GDM1 (cell line): Measurements from ENCODE around the gene PPP5C.
"Not testable (repeated sequence)": the region's sequence is repeated elsewhere in the genome, so short reads cannot be mapped to it uniquely, and the experiment has no call there.

Source experiments
- DNase-seq: peaks from one replicate; lab custom pipeline; 2025; lab: John Stamatoyannopoulos, UW

The PPP5C gene

DNA sequence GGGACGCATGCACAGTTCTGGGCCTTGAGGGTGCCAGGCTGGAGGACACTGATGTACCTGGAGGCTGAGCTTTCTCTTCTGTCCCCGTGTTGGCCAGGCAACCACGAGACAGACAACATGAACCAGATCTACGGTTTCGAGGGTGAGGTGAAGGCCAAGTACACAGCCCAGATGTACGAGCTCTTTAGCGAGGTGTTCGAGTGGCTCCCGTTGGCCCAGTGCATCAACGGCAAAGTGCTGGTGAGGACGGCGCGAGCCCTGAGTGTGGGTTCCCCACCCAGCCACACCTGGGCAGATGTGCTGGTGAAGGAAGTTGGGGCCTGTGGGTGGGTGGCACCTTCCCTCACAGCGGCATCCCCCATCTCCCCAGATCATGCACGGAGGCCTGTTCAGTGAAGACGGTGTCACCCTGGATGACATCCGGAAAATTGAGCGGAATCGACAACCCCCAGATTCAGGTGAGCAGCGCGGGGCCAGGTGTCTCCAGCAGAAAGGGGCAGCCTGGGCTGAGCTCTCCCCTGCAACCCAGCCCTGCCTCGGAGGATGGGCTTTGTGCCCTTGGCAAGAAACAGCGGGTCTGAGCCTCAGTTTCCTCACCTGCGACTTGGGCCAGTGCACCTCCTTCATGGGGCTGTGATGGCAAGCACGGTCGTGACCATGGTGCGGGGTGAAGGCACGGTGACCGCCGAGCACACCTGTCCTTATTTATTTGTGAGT lies 40.3 kb downstream of the PPP5C start:
- no peak for DNase-seq

- no peak for DNase-seq
Observed at GRCh38 chr19:46387713-46388130, 40.8 kb downstream of the PPP5C start.

- no peak for DNase-seq
Observed at GRCh38 chr19:46388311-46389095, 41.6 kb downstream of the PPP5C start.

DNA sequence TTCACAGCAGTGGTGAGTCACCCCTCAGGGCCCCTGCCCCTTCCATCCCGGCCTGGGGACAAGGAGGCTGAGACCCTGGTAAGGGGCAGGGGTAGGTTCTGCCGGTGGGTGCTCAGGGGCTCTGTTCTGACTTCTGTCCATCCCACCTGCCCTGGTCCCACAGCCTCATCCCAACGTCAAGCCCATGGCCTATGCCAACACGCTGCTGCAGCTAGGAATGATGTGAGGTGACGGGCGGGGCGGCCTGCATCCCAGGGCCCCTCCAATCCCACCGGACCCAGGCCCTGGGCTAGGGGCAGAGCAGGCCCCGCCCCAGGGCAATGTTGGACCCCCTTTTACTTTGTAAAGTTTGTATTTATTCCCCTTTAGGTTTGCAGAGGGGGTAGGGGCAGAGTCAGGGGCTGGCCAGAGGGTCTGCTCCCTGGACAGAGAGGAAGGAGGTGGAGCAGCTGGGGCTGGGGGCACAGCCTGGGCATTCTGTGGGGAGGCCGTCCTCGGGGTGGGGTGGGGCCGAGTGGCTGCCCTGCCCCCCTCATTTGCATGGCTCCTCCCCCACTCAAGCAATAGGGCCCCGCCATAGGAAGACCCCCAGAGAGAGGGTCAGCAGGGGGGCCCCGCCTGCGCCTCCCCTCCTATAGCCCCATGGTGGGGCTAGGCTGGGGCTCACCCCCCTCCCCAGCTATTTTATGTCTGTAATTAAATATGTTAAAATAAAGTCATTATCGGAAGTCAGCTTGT lies 43.4 kb downstream of the PPP5C start:
- DNase-seq = no peak

DNA sequence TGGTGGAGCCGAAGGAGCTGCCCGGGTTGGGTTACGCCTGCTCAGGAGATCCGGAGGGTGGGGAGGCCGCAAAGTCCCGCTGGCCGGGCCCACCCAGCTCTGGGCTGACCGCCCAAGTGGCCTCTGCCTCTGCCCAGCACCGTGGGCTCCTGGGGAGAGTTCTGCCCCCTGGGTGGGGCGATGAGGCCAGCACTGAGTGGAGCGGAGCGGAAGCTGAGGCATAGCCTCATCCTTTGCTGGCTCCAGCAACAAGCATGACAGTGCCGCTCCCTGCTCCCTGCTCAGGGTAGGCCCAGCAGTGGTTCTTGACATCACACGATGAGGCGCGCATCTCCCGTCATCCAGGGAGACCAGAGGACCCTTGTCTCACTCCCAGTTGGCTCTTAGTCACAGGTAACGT lies 44.0 kb downstream of the PPP5C start:
- no peak for DNase-seq

DNA sequence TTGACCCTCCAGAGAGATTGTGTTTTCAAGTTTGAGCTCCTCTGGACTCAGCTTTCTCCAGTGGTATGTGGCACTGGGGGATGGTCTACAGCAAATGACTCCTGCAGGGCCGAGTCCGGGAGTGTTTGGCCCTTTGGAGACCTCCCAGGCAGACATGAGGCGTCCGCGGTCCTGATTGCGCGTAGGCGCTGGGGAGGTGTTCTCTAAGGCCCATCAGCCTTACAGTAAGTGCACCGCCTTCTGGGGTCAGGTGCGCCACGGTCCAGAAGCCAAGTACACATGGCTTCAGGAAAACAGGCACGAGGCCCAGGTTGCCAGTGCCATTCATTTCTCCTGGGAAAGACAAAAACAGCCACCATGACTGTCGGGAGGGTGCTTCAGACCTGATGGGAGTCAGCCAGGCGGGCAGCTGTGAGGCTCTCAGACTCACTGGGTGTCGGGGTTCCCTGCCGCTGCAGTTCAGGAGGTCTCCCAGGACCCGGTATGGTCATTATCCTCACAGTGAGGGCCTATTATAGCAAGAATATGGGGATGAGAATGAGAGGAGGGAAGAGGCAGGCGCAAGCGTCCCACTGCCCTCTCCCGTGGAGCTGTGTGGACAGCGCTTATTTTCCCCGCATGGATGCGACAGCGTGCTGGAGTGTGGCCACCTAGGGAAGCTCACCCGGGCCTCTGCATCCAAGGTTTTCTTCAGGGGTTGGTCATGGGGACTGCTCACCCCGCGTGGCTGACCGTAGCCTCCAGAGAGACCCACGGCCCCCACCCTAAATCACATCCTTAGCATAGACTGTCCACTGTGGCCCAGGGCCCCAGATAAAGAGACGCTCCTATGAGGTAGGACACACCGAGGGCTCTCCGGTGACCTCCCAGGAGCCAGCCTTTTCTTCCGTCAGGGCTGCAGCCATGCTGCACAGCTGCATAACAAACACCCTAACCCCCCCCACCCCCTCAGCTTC lies 44.7 kb downstream of the PPP5C start:
- DNase-seq = no peak

- no peak for DNase-seq
Observed at GRCh38 chr19:46392252-46392801, 45.4 kb downstream of the PPP5C start.

GRCh38 chr19:46392837-46393236 lies 46.0 kb downstream of the PPP5C start:
- no peak for DNase-seq

DNA sequence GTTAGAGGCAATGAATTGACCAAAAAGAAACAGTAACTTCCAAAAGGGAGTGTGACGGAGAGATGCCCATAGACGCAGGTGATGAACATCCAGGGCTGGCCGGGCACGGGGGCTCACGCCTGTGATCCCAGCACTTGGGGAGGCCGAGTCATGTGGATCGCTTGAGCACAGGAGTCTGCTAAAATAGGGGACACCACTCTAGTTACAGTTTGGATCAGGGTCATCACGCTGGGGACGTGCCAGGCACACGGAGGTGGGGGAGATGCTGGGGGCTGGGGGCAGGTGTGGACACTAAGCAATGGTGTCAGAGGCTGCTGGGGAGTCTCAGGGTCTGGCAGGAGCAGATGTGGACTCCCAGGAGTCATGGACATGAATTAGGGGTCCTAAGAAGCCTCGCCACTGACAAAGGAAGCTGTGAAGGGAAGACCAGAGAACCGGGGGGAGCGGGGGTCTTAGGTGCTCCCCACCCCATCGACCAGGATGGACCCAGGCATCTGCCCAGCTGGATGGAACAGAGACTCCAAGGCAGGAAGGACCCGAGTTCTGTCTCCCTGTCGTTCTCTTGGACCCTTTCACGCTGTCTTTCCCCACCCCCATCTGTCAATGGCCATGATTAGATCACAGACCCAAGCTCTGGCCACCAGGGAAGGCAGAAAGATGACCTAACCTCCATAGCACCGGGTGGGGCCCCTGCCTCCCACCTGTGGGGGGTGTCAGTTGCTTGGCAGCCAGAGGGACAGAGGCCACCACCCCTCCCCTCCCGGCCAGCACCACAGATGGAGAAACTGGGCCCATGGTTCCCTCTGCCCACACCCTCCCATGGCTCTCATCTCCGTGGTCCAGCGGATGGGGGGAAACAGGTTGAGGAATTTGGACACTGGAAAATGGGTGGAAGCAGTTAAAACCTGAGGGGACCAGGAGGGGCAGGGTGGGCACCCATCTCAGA lies 46.8 kb downstream of the PPP5C start:
- no peak for DNase-seq

- DNase-seq = no peak
Observed at GRCh38 chr19:46394402-46394797, 47.5 kb downstream of the PPP5C start.

DNA sequence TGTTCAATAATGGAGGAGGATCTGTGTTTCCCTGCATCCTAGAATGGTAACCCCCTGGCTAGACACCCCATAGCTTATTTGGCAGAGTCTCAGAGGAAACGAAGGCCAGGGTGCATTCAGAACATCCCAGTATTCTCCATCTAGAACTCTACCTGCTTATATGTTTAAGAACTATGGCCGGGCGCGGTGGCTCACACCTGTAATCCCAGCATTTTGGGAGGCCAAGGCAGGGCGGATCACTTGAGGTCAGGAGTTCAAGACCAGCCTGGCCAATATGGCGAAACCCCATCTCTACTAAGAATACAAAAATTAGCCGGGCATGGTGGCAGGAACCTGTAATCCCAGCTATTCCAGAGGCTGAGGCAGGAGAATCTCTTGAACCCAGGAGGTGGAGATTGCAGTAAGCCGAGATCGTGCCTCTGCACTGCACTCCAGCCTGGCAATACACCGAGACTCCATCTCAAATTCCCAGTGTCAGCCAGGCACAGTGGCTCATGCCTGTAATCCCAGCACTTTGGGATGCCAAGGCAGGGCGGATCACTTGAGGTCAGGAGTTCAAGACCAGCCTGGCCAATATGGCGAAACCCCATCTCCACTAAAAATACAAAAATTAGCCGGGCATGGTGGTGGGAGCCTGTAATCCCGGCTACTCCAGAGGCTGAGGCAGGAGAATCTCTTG lies 51.1 kb downstream of the PPP5C start:
- not testable (repeated sequence) for DNase-seq

DNA sequence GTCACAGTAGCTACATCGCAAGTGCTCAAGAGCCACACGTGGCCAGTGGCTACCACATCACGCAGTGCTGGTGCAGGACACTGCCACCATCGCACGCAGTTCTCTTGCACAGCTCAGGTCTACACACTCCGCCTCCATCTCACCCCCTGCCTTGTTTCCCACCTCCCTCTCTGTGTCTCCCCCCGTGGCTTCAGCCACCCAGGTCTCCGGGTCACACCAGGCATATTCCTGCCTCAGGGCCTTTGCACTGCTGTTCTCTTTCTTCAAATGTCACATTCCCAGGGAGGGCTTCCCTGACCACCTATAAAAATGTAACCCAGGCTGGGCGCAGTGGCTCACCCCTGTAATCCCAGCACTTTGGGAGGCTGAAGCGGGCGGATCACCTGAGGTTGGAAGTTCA lies 55.8 kb downstream of the PPP5C start:
- DNase-seq = no peak

DNA sequence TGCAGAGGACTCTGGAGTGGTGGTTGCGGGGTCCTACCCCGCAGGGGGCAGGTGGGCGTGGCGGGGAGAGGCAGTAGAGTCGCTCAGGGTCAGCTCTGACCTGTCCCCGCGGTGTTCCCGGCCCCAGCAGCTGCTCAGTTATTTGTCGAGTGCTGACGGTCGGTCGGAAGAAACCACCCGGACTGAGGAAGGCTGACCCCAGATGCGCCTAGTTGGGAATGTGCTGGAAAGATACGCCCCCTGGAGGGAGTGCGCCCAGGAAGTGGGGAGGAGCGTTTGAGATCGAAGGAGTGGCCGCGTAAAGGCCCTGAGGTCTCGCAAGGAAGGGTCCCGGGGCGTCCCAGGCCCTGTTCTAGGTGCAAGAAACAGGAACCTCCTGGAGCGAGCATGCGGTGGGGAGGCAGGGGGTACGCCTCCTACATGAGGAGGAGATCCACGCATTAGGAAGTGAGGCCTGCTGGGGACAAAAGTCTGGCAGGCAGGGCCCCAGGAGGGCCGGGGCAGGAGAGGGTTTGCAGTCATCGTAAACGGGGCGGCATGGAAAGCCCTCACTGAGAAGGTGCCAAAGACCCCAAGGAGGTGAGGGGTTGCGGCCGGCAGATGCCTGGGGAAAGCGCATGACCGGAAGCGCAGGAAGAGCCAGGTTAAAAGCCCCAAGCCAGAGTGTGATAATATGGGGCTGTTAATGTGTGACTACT lies 57.3 kb downstream of the PPP5C start:
- no peak for DNase-seq

DNA sequence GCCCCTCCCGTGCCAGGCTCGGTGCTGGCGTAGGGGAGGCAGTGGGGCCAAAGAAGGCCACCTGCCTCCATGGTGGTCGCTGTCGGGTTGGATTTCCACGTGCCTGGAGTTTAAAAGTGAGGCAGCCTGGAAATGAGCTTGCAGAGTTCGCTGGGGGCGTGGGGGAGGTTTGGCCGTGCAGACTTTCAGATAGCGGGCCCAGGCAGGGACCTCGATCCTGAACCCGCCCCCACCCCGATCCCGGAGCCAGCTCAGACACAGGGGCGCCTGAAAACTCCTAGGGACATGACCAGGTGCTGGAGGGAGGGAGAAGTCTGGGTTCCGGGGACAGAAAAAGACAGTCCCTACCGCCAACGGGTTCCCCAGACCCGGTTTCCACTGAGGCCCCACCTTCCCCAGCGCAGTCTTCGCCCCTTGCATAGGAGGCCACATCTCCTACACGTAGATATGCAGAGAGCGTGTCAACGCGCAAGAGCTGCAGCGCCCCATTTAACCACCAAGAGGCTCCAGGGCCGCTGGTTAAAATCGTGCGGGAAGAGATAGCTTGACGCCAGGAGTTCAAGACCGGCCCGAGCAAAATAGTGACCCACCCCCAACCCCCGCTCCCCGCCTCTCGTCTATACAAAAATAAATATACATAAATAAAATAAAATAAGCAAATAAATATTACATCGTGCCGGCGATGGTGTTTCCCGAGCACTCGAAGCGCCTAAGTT lies 58.0 kb downstream of the PPP5C start:
- DNase-seq = no peak

DNA sequence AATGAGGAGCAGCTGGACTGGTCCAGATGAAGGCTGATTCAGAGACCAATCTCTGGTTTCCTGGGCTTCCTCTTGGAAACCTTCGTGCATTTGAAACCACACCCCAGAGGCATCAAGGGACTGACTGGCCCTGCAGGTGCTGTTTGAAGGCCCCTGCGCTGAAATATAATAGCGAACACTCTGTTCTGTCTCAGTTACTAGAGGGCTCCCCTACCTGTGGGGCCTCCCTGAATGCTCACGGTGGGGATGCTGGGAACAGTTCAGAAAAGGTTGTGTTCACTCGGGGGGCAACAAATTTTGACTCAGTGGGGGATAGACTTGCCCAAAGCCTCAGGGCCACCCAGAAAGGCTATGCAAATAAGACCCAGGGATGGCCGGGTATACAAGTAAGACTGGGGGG lies 60.1 kb downstream of the PPP5C start:
- no peak for DNase-seq

DNA sequence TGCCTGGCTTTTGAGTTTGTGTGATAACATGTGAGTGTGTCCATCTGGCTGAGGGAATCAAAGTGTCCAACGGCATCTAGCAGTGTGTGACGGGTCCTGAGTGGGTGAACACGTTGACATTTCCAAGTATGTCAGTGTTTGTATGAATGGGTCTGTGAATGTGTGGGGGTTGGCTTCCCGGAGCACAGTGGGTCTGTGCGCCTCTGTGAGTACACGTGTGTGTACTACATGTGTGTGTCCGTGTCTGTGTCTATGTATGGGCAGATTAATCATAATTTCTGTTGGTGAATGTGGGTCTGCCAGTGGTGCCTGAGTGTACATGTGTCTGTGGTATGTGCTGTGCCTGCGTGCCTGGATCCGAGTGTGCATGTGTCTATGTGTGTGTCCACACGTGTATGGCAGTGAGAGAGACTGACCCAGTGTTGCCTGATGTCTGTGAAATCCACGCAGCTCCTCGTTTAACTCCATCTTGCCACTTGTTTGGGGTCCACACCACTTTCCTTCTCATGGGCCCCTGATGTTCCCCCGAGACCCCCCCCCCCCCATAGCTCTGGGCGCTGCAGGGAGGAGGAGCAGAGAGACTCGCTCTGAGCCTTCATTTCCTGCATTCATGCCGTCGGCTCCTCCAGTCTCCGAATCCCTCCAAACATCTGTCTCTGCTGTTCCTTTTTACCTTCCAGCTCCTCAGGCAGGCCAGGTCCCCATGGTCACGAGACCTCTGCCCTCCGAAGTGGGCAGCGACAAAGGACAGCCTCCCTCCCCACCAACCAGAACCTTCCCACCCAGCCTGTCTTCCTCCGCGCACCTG lies 61.2 kb downstream of the PPP5C start:
- no peak for DNase-seq

DNA sequence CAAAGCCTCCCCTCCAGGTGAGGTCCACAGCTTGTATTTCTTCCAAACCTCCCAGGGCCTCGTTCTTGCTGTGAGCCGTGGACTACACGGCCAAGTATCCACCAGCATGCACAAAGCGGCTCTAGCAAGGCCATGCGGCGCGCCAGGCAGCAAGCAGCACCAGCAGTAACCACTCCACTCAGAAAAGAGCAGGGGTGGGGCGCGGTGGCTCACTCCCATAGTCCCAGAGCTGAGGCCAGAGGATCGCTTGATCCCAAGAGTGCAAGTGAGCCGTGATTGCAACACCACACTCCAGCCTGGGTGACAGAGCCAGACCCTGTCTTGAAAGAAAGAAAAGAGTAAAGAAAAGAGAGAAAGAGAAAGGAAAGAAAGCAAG lies 61.8 kb downstream of the PPP5C start:
- no peak for DNase-seq

DNA sequence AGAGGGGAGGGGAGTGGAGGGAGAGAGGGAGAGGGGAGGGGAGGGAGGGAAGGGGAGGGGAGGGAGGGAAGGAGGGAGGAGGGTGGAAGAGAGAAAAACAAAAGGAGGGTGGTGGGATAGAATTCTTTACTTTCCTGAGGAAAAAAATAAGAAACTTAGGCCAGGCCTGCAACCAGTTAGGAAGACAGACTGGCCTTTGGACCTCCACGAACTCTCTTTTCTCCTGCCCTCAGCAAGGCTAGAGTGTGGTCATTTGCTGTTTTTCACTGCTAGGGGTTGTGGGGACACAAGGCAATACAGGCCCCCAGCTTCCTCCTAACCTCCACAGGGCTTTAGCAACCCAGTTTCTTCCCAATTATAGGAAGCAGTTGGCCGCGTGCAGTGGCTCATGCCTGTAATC lies 62.3 kb downstream of the PPP5C start:
- no peak for DNase-seq
